ENCODE measurements around the gene TMEM151B. TPM values are rescaled to one million over a fixed set of nuclear protein-coding genes. Genes with fewer than 3 reads are reported as not detected.

TMEM151B gene
- total and polyA plus RNA-seq, 9 of the 15 experiments (the other 6 are each of a cell fraction or from before 2014, with no cell fraction given) = not detected

GRCh38 chr6:44266347-44266746 lies 3.9 kb upstream of the TMEM151B start (continued):
- TF ChIP-seq CHAMP1 (IDR thresholded peaks at IDR 0.05) = no peak

- DNase-seq (ENCODE audit: extremely low read depth in 1 of 4, low spot score in 3 of 4) (no peak), ATAC-seq (no peak), FAIRE-seq (no peak)
- intact Hi-C loops (cut with micrococcal nuclease) = loop anchor here (5.0 kb wide), 1 partner anchor 170 kb away; no protein-coding TSS in a partner anchor
- peaks cover 29% of the 10 kb centered on the region in 2 experiments for H3K27me3 ChIP-seq (ENCODE audit: control insufficient read depth in 2 of 2, insufficient read depth in 2 of 2, low read length in 2 of 2)
- TF ChIP-seq LEF1 (IDR thresholded peaks at IDR 0.05) (no peak), ZNF316 (IDR thresholded peaks at IDR 0.05) (0 out of 2 replicates have a peak, but pooled peaks have one; percentile 14)
- POLR2A ChIA-PET = interaction anchor here (0.6 to 8.2 kb wide), 5 partner anchors 11 to 194 kb away, joined by 3 to 69 read pairs (median 4); partner anchors contain the start of gene HSP90AB1
- H3K4me2 ChIP-seq (ENCODE audit: insufficient read depth, low read length) = no peak overlapping the region
- no TSS peak for BruUV-seq (replicated peaks)
- no peaks in the 10 kb centered on the region for H3K9me1 ChIP-seq (ENCODE audit: control insufficient read depth, insufficient read depth, low read length)
- no peaks in the 10 kb centered on the region for H3K9me3 ChIP-seq (replicated peaks; ENCODE audit: control insufficient read depth, insufficient read depth, low read depth, low read length)
- no peak overlapping the region for H3K9ac ChIP-seq (ENCODE audit: insufficient read depth in 1 of 2, low read depth in 2 of 2, low read length in 2 of 2)
- H3K36me3 ChIP-seq (ENCODE audit: control insufficient read depth, insufficient read depth, low read length) = peaks cover 7% of the 10 kb centered on the region; the same call in 1 of the 3 replicates
- 0 out of 2 replicates have a peak overlapping the region, but pooled peaks have one; percentile 16 for H2AFZ ChIP-seq (ENCODE audit: low read depth, low read length)
- H3K4me3 ChIP-seq = no peak overlapping the region
- CTCF ChIA-PET (ENCODE audit: low intra/inter-chr PET ratio) = interaction anchor here (0.7 to 4.6 kb wide), 4 partner anchors 31 to 189 kb away, joined by 3 to 61 read pairs (median 4); no protein-coding TSS in a partner anchor
- H3K4me1 ChIP-seq (replicated peaks in 1 of 2; ENCODE audit: control insufficient read depth in 2 of 2, insufficient read depth in 2 of 2, low read length in 2 of 2) = peaks cover 19 to 35% of the 10 kb centered on the region in 2 experiments; a peak in 4 of 5 replicates
- H4K20me1 ChIP-seq (replicated peaks; ENCODE audit: control insufficient read depth, insufficient read depth, low read length) = peaks cover 3% of the 10 kb centered on the region; the same call in 1 of the 2 replicates
- WGBS (ENCODE audit: insufficient coverage, low coverage, missing lambda C conversion rate) = 29% methylated on average over 10 of the region's 10 CpGs
- H3K79me2 ChIP-seq (ENCODE audit: control insufficient read depth, insufficient read depth, low read length) = peaks cover 17% of the 10 kb centered on the region
- no peak overlapping the region for H3K27ac ChIP-seq (ENCODE audit: extremely low read depth, low read depth, low read length)
- in situ Hi-C loops (cut with MboI) = loop anchor here (5.0 kb wide), 1 partner anchor 75 kb away; the partner anchor contains the start of gene SPATS1
These were observed 3.0 kb upstream of the TMEM151B start for GRCh38 chr6:44267252-44267651.

All from K562 (cell line).